ENCODE results near the gene RGMA.

- TF ChIP-seq CTCF (IDR thresholded peaks at IDR 0.05) = no peak
- TF ChIP-seq POLR2A (IDR thresholded peaks at IDR 0.05) = no peak
- TF ChIP-seq POLR2AphosphoS5 (IDR thresholded peaks at IDR 0.05; ENCODE audit: insufficient read depth in 1 of 2, low read depth in 1 of 2) = no peak
These were observed 4.8 kb upstream of the RGMA start for GRCh38 chr15:93093765-93094164.

Measured in vagina (tissue), 2 donors.